GM21423 (cell line): Measurements from ENCODE around the gene LGR6.

Source experiments
- ATAC-seq: cut with Tn5 transposase; IDR thresholded peaks from one replicate; pipeline ENCODE4 v1.9.1; 2021; ENCODE audit warnings: mild to moderate bottlenecking, moderate library complexity; ENCODE audit not compliant: unreplicated experiment

Gene LGR6

DNA sequence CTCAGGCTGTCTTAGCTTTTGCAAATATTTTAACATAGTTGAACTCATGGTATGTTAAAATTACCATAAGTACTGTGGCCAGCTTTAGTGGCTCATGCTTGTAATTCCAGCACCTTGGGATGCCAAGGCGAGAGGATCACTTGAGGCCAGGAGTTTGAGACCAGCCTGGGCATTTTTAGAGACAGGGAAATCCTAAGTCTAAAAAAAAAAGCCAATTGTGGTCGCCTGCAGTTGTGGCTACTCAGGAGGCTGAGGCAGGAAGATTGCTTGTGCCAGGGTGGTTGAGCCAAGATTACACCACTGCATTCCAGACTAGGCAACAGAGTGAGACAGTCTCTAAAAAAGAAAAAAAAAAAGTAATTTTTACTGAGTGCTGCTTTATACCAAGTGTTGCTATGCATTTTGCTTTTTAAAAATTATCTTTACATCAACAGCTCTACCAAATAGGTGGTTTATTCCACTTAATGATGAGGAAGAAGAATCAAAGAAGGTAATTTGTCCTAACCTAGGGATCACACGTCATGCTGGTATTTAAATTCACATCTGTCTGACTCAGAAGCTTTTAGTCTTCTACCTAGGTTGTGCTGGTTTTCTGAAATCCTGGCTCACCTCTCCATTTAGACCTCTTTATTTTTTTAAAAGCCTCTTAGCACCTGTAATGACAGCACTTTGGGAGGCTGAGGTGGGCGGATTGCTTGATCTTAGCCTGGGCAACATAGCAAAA is 171.7 kb downstream of the LGR6 start:
- no peak for ATAC-seq

DNA sequence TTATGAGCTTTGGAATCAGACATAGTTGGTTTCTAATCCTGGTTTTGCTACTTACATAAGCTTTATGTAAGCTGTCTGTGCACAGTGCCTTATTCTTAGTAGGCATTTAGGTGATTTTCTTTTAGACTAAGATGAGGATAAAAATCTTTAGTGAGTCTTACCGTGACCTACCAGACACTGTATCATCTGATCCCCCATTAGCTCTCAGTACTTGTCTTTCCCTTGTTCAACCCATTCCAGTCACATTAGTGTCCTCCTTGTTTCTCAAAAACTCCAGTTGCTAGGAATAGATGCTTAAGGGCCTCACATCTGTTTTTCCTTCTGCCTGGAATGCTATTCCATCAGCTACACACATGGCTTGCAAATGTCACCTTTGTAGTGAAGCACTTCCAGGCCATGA is 173.7 kb downstream of the LGR6 start:
- no peak for ATAC-seq
